ENCODE results near the gene DOCK7.
A peak's percentile ranks its signal among the peaks of the same experiment; 100 is the strongest.

Gene DOCK7

GRCh38 chr1:62687903-62688686 is at the start of gene DOCK7:
Gene DOCK7, minus strand, starts transcription at chr1:62688386. Its CDS starts 122 bp downstream, at chr1:62688264.
- peaks cover 9 to 13% of the 10 kb centered on the region in 2 experiments for H3K4me1 ChIP-seq (ENCODE audit: control insufficient read depth in 1 of 2, insufficient read depth in 1 of 2, low read depth in 1 of 2, low read length in 1 of 2)
- H3K9me3 ChIP-seq = no peaks in the 10 kb centered on the region

GRCh38 chr1:62735491-62736171 is 47.4 kb upstream of the DOCK7 start:
- no peak overlapping the region for H3K4me3 ChIP-seq (ENCODE audit: low read depth in 1 of 2, low read length in 1 of 2)
- TF ChIP-seq CTCF (IDR thresholded peaks at IDR 0.05) = no peak
- no peaks in the 10 kb centered on the region for H3K4me1 ChIP-seq (ENCODE audit: control insufficient read depth in 1 of 2, insufficient read depth in 1 of 2, low read depth in 1 of 2, low read length in 1 of 2)
- no peaks in the 10 kb centered on the region for H3K27me3 ChIP-seq
- H3K27ac ChIP-seq = no peak overlapping the region
- H3K36me3 ChIP-seq = no peaks in the 10 kb centered on the region
- no peaks in the 10 kb centered on the region for H3K9me3 ChIP-seq

More at GRCh38 chr1:62687903-62688686, at the start of gene DOCK7:
- H3K27me3 ChIP-seq = peaks cover 33% of the 10 kb centered on the region
- no peak for TF ChIP-seq CTCF (IDR thresholded peaks at IDR 0.05)
- no peaks in the 10 kb centered on the region for H3K36me3 ChIP-seq
- peak within 1 kb of the TSS; percentile 42 to 67 for H3K4me3 ChIP-seq (ENCODE audit: low read depth in 1 of 2, low read length in 1 of 2)
- no peak within 1 kb of the TSS for H3K27ac ChIP-seq

GRCh38 chr1:62732331-62732730 is 44.1 kb upstream of the DOCK7 start:
- no peak for TF ChIP-seq CTCF (IDR thresholded peaks at IDR 0.05)
- Histone ChIP-seq H3K27ac (no peak overlapping the region), H3K27me3 (no peaks in the 10 kb centered on the region), H3K36me3 (no peaks in the 10 kb centered on the region), H3K4me3 (ENCODE audit: low read depth in 1 of 2, low read length in 1 of 2) (no peak overlapping the region), H3K4me1 (ENCODE audit: control insufficient read depth in 1 of 2, insufficient read depth in 1 of 2, low read depth in 1 of 2, low read length in 1 of 2) (no peaks in the 10 kb centered on the region), H3K9me3 (no peaks in the 10 kb centered on the region)

GRCh38 chr1:62728963-62729362 is 40.8 kb upstream of the DOCK7 start:
- Histone ChIP-seq H3K36me3 (no peaks in the 10 kb centered on the region), H3K27ac (no peak overlapping the region), H3K9me3 (no peaks in the 10 kb centered on the region), H3K4me3 (ENCODE audit: low read depth in 1 of 2, low read length in 1 of 2) (no peak overlapping the region), H3K4me1 (ENCODE audit: control insufficient read depth in 1 of 2, insufficient read depth in 1 of 2, low read depth in 1 of 2, low read length in 1 of 2) (no peaks in the 10 kb centered on the region), H3K27me3 (no peaks in the 10 kb centered on the region)
- no peak for TF ChIP-seq CTCF (IDR thresholded peaks at IDR 0.05)

- no peak for TF ChIP-seq CTCF (IDR thresholded peaks at IDR 0.05)
- Histone ChIP-seq H3K4me3 (ENCODE audit: low read depth in 1 of 2, low read length in 1 of 2) (no peak overlapping the region), H3K36me3 (no peaks in the 10 kb centered on the region), H3K27ac (no peak overlapping the region), H3K4me1 (ENCODE audit: control insufficient read depth in 1 of 2, insufficient read depth in 1 of 2, low read depth in 1 of 2, low read length in 1 of 2) (no peaks in the 10 kb centered on the region), H3K9me3 (no peaks in the 10 kb centered on the region), H3K27me3 (no peaks in the 10 kb centered on the region)
Observed at GRCh38 chr1:62727656-62728407, 39.6 kb upstream of the DOCK7 start.
